DMS114 treated with DMSO at 0.1 percent for 48 hours (cell line): ENCODE data around the gene MSLN.
"Not testable (repeated sequence)": the region's sequence is repeated elsewhere in the genome, so short reads cannot be mapped to it uniquely, and the experiment has no call there.

Experiments
- DNase-seq: peaks from one replicate; lab custom pipeline; 2025; ENCODE audit not compliant: unreplicated experiment; lab: John Stamatoyannopoulos, UW

Gene MSLN

GRCh38 chr16:734208-734980 lies 26.1 kb upstream of the MSLN start:
- DNase-seq, result no peak

GRCh38 chr16:734981-735881 lies 25.3 kb upstream of the MSLN start:
- DNase-seq, result no peak

- no peak for DNase-seq
Observed at GRCh38 chr16:735982-736453, 24.5 kb upstream of the MSLN start.

- no peak for DNase-seq
Observed at GRCh38 chr16:736936-737481, 23.5 kb upstream of the MSLN start.

GRCh38 chr16:739560-740458 lies 20.7 kb upstream of the MSLN start:
- DNase-seq, result no peak

- DNase-seq, result no peak
Observed at GRCh38 chr16:740459-740763, 20.1 kb upstream of the MSLN start.

GRCh38 chr16:740764-741505 lies 19.6 kb upstream of the MSLN start, which contains the start of gene CIAO3:
Gene CIAO3 (minus strand): TSS chr16:740997. CDS start chr16:740985, 12 bp downstream.
- peak; percentile 42 for DNase-seq

GRCh38 chr16:741986-742629 lies 18.4 kb upstream of the MSLN start:
- DNase-seq, result no peak

- DNase-seq, result not testable (repeated sequence)
Observed at GRCh38 chr16:742894-743293, 17.6 kb upstream of the MSLN start.

GRCh38 chr16:743794-744500 lies 16.6 kb upstream of the MSLN start:
- DNase-seq, result no peak

GRCh38 chr16:745739-746138 lies 14.8 kb upstream of the MSLN start:
- no peak for DNase-seq

GRCh38 chr16:746637-747036 lies 13.9 kb upstream of the MSLN start:
- DNase-seq, result no peak

- DNase-seq, result no peak
Observed at GRCh38 chr16:747978-748746, 12.4 kb upstream of the MSLN start.

GRCh38 chr16:749010-749409 lies 11.5 kb upstream of the MSLN start:
- DNase-seq, result no peak

- no peak for DNase-seq
Observed at GRCh38 chr16:750485-750884, 10.0 kb upstream of the MSLN start.

- no peak for DNase-seq
Observed at GRCh38 chr16:751152-752006, 9.2 kb upstream of the MSLN start.

- DNase-seq, result no peak
Observed at GRCh38 chr16:752007-752312, 8.6 kb upstream of the MSLN start.
